GOT3 (cell line): ENCODE measurements around the gene RNF19B.

Experiments used
- DNase-seq: peaks from one replicate; lab custom pipeline; 2025; ENCODE audit warnings: mixed read lengths; lab: John Stamatoyannopoulos, UW

Gene RNF19B

DNA sequence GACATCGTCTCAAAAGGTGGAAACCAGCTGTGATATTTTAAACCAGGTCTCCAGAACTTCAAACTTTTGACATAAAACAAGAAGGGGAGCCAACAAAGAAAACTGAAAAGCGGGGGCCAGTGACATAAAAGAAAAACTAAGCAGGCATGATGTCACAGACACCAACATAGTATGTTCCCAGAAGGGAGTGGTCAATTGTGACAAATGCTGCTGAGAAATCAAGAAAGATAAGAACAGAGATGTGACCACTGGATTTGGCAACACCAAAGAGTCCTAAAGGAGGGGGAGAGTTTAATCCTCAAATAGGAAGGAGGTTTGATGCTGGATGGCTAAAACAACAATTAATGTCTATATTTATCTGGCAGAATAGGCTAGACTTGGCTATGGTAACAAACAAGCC lies 2.3 kb upstream of the RNF19B start:
- DNase-seq = no peak

- DNase-seq = no peak
Observed at GRCh38 chr1:32965251-32965747, 690 bp upstream of the RNF19B start.

DNA sequence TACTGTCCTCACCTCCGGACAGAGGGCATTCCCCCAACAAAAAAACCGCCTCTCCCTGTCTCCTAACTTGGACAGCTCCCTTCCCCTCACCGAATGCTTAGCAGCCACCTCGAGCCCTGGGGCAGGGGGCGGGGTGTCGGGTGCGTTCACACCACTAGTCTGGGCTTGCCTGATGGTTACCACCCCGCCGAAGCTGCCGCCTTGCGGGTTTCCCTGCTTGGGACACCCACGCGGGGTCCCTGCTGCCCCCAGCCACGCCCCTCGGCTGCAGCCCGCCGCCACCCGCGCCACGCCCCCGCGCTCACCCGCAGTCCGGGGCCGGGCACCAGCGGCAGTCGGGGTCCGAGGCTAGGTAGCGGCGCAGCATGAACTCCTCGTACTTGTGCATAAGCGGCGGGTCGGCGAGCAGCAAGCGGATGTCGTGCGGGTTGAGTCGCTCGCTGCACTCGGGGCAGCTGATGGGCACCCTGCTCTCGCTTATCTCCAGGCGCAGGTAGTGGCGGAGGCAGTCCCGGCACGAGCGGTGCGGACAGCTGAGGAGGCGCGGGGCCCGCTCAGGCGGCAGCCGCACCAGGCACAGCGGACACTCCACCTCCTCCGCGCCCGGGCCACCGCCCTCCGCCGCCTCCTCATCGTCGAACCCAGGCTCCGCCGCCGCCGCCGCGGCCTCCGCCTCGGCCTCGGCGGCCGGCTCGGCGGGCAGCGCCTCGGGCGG lies 706 bp downstream of the RNF19B start:
- DNase-seq = no peak

DNA sequence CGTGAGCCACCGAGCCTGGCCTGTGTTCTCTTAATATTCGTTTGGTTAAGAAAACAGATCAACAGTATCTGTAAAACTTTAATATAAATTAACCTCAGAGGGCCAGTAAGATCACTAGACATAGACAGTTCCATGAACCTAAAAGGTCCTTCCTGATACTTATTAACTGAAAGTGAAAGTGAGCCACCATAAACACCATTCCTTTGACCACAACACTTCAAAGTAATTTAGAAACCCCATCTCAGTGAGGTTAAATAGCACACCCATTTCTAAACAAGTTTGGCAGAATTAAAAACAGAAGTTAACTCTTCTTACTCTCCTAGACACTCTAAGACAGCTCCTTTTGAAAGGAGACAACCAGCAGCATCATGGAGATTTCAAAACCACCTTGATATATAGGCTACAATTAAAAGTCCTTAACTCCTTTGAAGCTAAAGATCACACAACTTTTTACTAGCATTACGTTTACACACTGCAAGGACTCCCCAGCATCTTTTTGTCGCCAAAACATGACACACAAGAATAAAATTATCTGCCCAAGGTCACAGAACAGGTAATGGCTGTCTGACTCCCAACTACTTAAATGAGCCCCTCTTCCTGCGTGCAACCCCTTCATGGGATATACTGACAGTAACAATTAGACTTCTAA lies 2.2 kb downstream of the RNF19B start:
- no peak for DNase-seq

- no peak for DNase-seq
Observed at GRCh38 chr1:32960819-32961355, 3.7 kb downstream of the RNF19B start.

GRCh38 chr1:32960342-32960741 lies 4.3 kb downstream of the RNF19B start:
- no peak for DNase-seq

DNA sequence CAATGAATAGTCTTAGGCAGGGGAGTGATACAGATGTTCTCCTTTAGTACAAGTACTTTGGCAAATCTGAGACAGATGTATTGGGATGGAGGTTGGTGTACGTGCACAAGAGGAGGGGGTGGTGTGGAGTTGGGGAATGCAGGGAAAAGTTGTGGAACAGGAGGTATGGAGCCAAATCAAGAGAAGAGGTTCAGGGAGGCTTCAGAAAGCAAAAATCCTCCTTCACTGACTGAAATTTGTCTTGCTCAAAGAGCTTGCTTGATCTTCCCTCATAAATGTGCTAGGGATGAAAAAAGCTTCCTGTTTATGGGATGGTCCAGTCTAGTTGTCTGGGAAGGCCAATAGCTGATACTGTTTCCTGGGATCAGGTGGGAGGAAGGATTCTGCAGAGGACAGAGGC lies 5.8 kb downstream of the RNF19B start:
- no peak for DNase-seq

DNA sequence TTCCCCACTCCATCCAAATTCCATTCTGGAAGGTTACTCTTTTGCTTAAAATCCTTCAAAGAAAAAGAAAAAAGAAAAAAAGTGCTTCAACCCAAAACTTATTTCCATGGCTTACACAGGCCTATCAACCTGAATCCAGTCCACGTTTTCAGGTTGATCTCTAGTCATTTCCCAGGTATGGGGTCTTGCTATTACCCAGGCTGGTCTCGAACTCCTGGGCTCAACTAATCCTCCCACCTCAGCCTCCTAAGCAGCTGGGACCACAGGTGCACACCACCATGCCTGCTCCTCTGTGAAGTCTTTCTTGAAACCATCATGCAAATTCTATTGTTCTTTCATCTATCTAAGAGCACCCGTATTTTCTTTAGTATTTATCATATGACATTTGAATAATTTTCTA lies 7.6 kb downstream of the RNF19B start:
- no peak for DNase-seq

GRCh38 chr1:32954168-32954567 lies 10.4 kb downstream of the RNF19B start:
- no peak for DNase-seq

- no peak for DNase-seq
Observed at GRCh38 chr1:32953495-32953894, 11.1 kb downstream of the RNF19B start.

- DNase-seq = no peak
Observed at GRCh38 chr1:32949519-32949918, 15.1 kb downstream of the RNF19B start.

GRCh38 chr1:32948905-32949304 lies 15.7 kb downstream of the RNF19B start:
- no peak for DNase-seq

DNA sequence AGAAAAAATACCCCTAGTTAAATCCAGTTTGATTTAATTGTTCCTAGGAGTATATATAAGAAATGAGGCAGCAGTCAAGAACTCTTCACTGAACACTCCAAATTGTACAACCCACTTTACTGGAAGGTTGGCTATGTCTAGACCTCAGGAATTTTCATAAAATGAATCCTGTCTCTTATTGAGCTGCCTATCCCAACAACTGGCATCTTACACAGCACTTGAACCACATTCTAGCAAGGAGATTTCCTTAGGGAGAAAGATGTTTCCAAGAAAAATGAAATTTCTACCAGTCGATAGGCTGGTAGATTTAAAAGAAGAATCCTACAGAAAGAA lies 16.3 kb downstream of the RNF19B start:
- DNase-seq = no peak

DNA sequence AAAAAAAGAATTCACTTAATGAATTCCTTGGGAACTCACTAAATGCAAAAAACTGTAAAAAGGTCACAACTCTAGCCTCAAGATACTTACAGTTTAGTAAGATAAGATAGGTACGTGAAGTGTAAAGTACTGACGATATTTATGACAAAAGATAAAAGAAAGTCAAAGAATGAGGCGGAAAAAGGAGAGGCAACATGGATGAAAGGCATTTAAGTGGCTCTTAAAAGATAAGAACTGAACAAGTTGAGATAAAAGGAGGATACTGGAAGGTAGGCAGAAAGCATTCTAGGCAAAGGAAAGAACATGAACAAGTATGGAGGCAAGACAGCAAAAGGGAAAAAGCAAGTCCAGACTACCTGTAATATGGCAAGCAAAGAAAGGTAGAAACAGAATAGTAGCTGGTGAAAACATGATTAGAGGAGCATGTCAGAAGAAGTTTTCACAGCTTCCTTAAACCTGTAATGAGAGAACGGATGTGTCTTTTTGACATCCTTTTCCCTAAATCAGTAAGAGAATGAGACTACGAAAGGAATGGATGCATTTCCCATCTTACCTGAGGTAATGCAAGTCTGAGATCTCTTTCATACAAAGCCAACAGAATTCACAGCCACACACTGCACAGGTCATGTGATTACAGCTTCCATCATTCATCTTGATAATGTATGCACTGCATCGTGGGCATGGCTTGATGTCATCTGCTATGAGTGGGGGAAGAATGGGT lies 16.8 kb downstream of the RNF19B start:
- no peak for DNase-seq

DNA sequence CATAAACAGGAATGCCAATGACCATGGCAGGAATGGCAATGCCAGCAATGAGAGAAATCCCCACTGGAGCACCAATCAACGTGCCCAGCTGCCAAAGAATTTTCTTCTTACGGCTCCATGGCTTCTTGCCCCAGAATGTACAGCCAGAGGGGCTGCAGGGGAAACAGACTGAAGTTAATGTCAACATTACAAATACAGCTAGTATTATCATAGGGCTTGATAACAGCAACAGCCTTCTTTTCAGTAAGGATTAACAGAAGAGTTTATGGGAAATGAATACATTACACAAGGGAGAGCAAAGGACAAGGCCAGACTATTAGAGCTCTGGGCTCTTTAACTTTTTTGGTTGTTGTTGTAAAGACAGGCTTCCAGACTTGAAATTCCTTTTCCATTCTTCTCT lies 18.2 kb downstream of the RNF19B start:
- no peak for DNase-seq

DNA sequence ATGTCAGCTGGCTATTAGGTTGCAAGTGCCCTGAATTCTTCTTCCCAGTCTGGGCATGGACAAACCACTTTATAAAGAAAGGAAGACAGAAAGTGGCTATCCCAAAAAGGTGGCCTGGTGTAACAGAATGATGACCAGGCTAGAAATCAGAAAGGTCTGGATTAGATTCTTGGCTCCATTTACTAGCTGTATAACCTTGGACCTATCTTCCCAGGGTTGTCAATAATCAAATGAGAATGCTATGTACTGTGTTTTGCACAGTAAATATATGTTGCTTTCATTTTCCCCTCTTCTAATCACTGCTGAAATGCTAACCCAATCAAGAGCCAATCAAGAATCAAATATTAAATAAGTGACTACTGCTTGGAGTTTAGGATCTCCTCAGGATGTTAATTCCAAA lies 20.4 kb downstream of the RNF19B start:
- DNase-seq = no peak

- DNase-seq = no peak
Observed at GRCh38 chr1:32939655-32940371, 24.8 kb downstream of the RNF19B start.

GRCh38 chr1:32937061-32937460 lies 27.5 kb downstream of the RNF19B start:
- DNase-seq = no peak

DNA sequence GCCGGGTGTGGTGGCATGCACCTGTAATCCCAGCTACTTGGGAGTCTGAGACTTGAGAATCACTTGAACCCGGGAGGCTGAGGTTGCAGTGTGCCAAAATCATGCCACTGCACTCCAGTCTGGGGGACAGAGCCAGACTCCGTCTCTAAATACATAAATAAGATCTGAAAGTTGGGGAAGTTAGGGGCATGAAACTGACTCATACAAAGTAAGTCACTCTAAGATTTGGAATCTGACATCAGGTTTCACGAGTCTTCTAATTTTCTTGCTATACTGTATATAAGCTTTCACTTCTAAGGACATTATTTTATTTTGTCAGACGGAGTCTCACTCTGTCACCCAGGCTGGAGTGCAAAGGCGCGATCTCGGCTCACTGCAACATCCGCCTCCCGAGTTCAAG lies 30.1 kb downstream of the RNF19B start:
- DNase-seq = no peak

GRCh38 chr1:32933742-32934322 lies 30.8 kb downstream of the RNF19B start:
- DNase-seq = no peak

GRCh38 chr1:32931760-32932159 lies 32.8 kb downstream of the RNF19B start:
- DNase-seq = no peak

- DNase-seq = no peak
Observed at GRCh38 chr1:32929366-32929765, 35.2 kb downstream of the RNF19B start.
